K562 (cell line): ENCODE results near the gene COPS9. TPM values are rescaled to one million over a fixed set of nuclear protein-coding genes. Genes with fewer than 3 reads are reported as not detected.

Source experiments
- ATAC-seq: fragments of 200-7000 bp; cut with Tn5 transposase; 3 replicates; pipeline ENCODE4 v1.9.1; 2020; ENCODE audit warnings: moderate library complexity
- BruUV-seq: library from RNA; stranded (reverse); fragments of 400-500 nt; replicated peaks from 2 replicates; lab custom pipeline; 2021; lab: Mats Ljungman, UMichigan
- CTCF ChIA-PET: fragments of 300-600 bp; formaldehyde crosslinking; extraction: SDS; loops from one replicate; lab custom pipeline; 2021; ENCODE audit warnings: low intra/inter-chr PET ratio; lab: Yijun Ruan, JAX
- POLR2A ChIA-PET: fragments of 300-600, 350-650 bp; sonication (Branson Sonifier 250); formaldehyde crosslinking; extraction: SDS; loops from one replicate; lab custom pipeline; 2021; ENCODE audit warnings: antibody characterized with exemption, inconsistent platforms; lab: Yijun Ruan, JAX
- DNase-seq, 4 experiments: peaks; one replicate each; pipeline versions ENCODE4 v3.0.0 to v3.0.0-alpha.2; 2011 to 2018; ENCODE audit warnings: low spot score in 3 of 4, mixed read lengths in 3 of 4; ENCODE audit errors: extremely low read depth in 1 of 4
- FAIRE-seq: peaks from 2 replicates; lab custom pipeline; 2011; peaks lifted over from hg19 to GRCh38; lab: Jason Lieb, UNC
- H2AFZ ChIP-seq: 2 replicates; pipeline ENCODE4 v1.6.0; 2011; ENCODE audit warnings: low read depth, low read length, control low read depth, inconsistent platforms
- H3K27ac ChIP-seq: fragments of 200-600 bp; 3 replicates; pipeline ENCODE4 v1.8.0; 2011; ENCODE audit warnings: low read depth, mild to moderate bottlenecking, control low read depth, inconsistent platforms, low read length, moderate library complexity, mixed read lengths; ENCODE audit errors: extremely low read depth
- H3K27me3 ChIP-seq, 2 experiments: fragments of 300-600 bp in 1 of 2; 2 replicates in 1 of 2; 3 replicates in 1 of 2; pipeline versions ENCODE4 v1.6.0 to v1.8.0; 2011; ENCODE audit warnings: inconsistent platforms in 2 of 2, low read length in 2 of 2, mild to moderate bottlenecking in 1 of 2, mixed read lengths in 1 of 2, moderate library complexity in 1 of 2; ENCODE audit not compliant: control insufficient read depth in 2 of 2, insufficient read depth in 2 of 2
- H3K36me3 ChIP-seq: fragments of 300-600 bp; 3 replicates; pipeline ENCODE4 v1.8.0; 2011; ENCODE audit warnings: mild to moderate bottlenecking, low read length, inconsistent platforms; ENCODE audit not compliant: control insufficient read depth, insufficient read depth
- H3K4me1 ChIP-seq, 2 experiments: fragments of 200-600 bp in 1 of 2; replicated peaks in 1 of 2; 2 replicates in 1 of 2; 3 replicates in 1 of 2; pipeline versions ENCODE4 v1.5.1 to v1.8.0; 2011; ENCODE audit warnings: inconsistent platforms in 2 of 2, low read length in 2 of 2, mild to moderate bottlenecking in 1 of 2, mixed read lengths in 1 of 2, moderate library complexity in 1 of 2; ENCODE audit not compliant: control insufficient read depth in 2 of 2, insufficient read depth in 2 of 2
- H3K4me2 ChIP-seq: 2 replicates; pipeline ENCODE4 v1.6.1; 2011; ENCODE audit warnings: low read length, control low read depth, inconsistent platforms, mixed read lengths; ENCODE audit not compliant: insufficient read depth
- H3K4me3 ChIP-seq: fragments of 200-600 bp; sonication (generic), shearing (Covaris generic); 2 replicates; pipeline ENCODE4 v1.5.1; 2016; ENCODE audit warnings: control low read depth, inconsistent platforms
- H3K79me2 ChIP-seq: fragments of 200-600 bp; 3 replicates; pipeline ENCODE4 v1.8.0; 2011; ENCODE audit warnings: low read length, inconsistent platforms; ENCODE audit not compliant: control insufficient read depth, insufficient read depth
- H3K9ac ChIP-seq, 2 experiments: 2 replicates each; pipeline versions ENCODE4 v1.6.0 to v1.6.1; 2011; ENCODE audit warnings: low read depth in 2 of 2, low read length in 2 of 2, control low read depth in 1 of 2, inconsistent platforms in 1 of 2, mild to moderate bottlenecking in 1 of 2, mixed read lengths in 1 of 2; ENCODE audit not compliant: insufficient read depth in 1 of 2
- H3K9me1 ChIP-seq: one replicate; pipeline ENCODE4 v1.6.0; 2011; ENCODE audit warnings: inconsistent platforms, mild to moderate bottlenecking, low read length, moderate library complexity; ENCODE audit not compliant: control insufficient read depth, insufficient read depth
- H3K9me3 ChIP-seq: replicated peaks from 2 replicates; pipeline ENCODE4 v1.5.1; 2011; ENCODE audit warnings: low read depth, low read length, inconsistent platforms; ENCODE audit not compliant: control insufficient read depth, insufficient read depth
- H4K20me1 ChIP-seq: replicated peaks from 2 replicates; pipeline ENCODE4 v1.6.1; 2011; ENCODE audit warnings: low read length, inconsistent platforms, mixed read lengths; ENCODE audit not compliant: control insufficient read depth, insufficient read depth
- PURB ChIP-seq: sonication (generic); formaldehyde crosslinking; IDR thresholded peaks from 2 replicates; pipeline ENCODE4 v1.9.0; 2021; ENCODE audit warnings: low read depth, mild to moderate bottlenecking, missing genetic modification reagents
- SRSF3 ChIP-seq: fragments of 200-400 bp; formaldehyde crosslinking; IDR thresholded peaks from 2 replicates; pipeline ENCODE4 v1.6.1; 2016; ENCODE audit warnings: mild to moderate bottlenecking, low read length, moderate library complexity; ENCODE audit not compliant: insufficient read depth
- ZFPM2 ChIP-seq: fragments of 250-450 bp; sonication (Bioruptor Pico); IDR thresholded peaks from 2 replicates; pipeline ENCODE4 v1.5.1; 2022; ENCODE audit warnings: mild to moderate bottlenecking
- WGBS: fragments of 100-300 bp; shearing (Covaris generic); methylation state at CpG from one replicate; pipeline ENCODE4 v1.1.6; 2016; ENCODE audit warnings: low coverage, mixed read lengths; ENCODE audit not compliant: insufficient coverage; ENCODE audit errors: missing lambda C conversion rate; 5-methylcytosine and 5-hydroxymethylcytosine counted together
- in situ Hi-C: fragments of 300-500 bp; cut with MboI; formaldehyde crosslinking; loops from 4 replicates; pipeline ENCODE4 v1.15.0; 2018; ENCODE audit warnings: inconsistent platforms, mixed read lengths
- intact Hi-C: fragments of 100-400 bp; cut with micrococcal nuclease; formaldehyde crosslinking; loops from 2 replicates; pipeline ENCODE4 v1.14.2; 2022
- polyA plus RNA-seq, 8 experiments: library from polyadenylated mRNA; depleted of rRNA in 4 of 8; stranded (reverse) in 5 of 8; unstranded in 3 of 8; fragments of >200 nt; fragmentation: Nextera tagmentation in 2 of 8; fragmentation: Illumina TruSeq in 1 of 8; extraction: Ambion mirVana in 2 of 8; extraction: Trizol in 1 of 8; gene quantifications; 2 replicates each; pipeline versions ENCODE4 v1.2.1 to v1.2.3, GENCODE V29; 2011 to 2014; ENCODE audit warnings: inconsistent platforms in 1 of 8, missing spikeins in 1 of 8
- total RNA-seq, 7 experiments: library from RNA; depleted of rRNA in 6 of 7; stranded (reverse); fragments of >200 nt in 6 of 7; fragmentation: Illumina TruSeq in 2 of 7; extraction: Trizol in 2 of 7; gene quantifications; 2 replicates each; pipeline versions ENCODE4 v1.2.1 to v1.2.3, GENCODE V29; 2011 to 2021; ENCODE audit warnings: low replicate concordance in 1 of 7
- TF ChIP-seq, protein P1 (sequence below): fragments of 150-350 bp; IDR thresholded peaks from 2 replicates; pipeline ENCODE4 v1.6.1; 2014; ENCODE audit warnings: low read depth, mild to moderate bottlenecking, low read length, borderline replicate concordance
- TF ChIP-seq, protein P2 (sequence below), 2 experiments: fragments of 450-650 bp; IDR thresholded peaks; 2 replicates each; pipeline ENCODE4 v1.6.1; 2016; ENCODE audit warnings: mild to moderate bottlenecking in 2 of 2, borderline replicate concordance in 1 of 2, low read depth in 1 of 2, moderate library complexity in 1 of 2

COPS9 gene
- total and polyA plus RNA-seq, 9 of the 15 experiments (the other 6 are each of a cell fraction or from before 2014, with no cell fraction given) = 55.0 to 281 (median 99.9) TPM

- TF ChIP-seq SRSF3 (no peak), ZFPM2 (CRISPR knock-in tag) (no peak)
- TF ChIP-seq, protein P1, sequence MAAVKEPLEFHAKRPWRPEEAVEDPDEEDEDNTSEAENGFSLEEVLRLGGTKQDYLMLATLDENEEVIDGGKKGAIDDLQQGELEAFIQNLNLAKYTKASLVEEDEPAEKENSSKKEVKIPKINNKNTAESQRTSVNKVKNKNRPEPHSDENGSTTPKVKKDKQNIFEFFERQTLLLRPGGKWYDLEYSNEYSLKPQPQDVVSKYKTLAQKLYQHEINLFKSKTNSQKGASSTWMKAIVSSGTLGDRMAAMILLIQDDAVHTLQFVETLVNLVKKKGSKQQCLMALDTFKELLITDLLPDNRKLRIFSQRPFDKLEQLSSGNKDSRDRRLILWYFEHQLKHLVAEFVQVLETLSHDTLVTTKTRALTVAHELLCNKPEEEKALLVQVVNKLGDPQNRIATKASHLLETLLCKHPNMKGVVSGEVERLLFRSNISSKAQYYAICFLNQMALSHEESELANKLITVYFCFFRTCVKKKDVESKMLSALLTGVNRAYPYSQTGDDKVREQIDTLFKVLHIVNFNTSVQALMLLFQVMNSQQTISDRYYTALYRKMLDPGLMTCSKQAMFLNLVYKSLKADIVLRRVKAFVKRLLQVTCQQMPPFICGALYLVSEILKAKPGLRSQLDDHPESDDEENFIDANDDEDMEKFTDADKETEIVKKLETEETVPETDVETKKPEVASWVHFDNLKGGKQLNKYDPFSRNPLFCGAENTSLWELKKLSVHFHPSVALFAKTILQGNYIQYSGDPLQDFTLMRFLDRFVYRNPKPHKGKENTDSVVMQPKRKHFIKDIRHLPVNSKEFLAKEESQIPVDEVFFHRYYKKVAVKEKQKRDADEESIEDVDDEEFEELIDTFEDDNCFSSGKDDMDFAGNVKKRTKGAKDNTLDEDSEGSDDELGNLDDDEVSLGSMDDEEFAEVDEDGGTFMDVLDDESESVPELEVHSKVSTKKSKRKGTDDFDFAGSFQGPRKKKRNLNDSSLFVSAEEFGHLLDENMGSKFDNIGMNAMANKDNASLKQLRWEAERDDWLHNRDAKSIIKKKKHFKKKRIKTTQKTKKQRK = no peak
Measured at GRCh38 chr2:240107477-240107796, 28.7 kb downstream of the COPS9 start (continued).

- in situ Hi-C loops = no loop called here
- Histone ChIP-seq H3K4me1 (no peaks in the 10 kb centered on the region), H4K20me1 (no peaks in the 10 kb centered on the region), H3K9me1 (no peaks in the 10 kb centered on the region), H3K27me3 (peaks cover 4 to 61% of the 10 kb centered on the region in 2 experiments; a peak in 3 of 5 replicates), H3K27ac (no peak overlapping the region), H2AFZ (no peak overlapping the region), H3K4me3 (no peak overlapping the region), H3K9ac (no peak overlapping the region), H3K9me3 (no peaks in the 10 kb centered on the region), H3K36me3 (no peaks in the 10 kb centered on the region), H3K4me2 (no peak overlapping the region), H3K79me2 (no peaks in the 10 kb centered on the region)
- FAIRE-seq (no peak), DNase-seq (no peak), ATAC-seq (no peak)
- WGBS = 0% methylated on average over 9 of the region's 17 CpGs
- no TSS peak for BruUV-seq
- intact Hi-C loops = no loop called here
- CTCF ChIA-PET = no interaction called here
- POLR2A ChIA-PET = interaction anchor here (0.6 kb wide), 1 partner anchor 242 kb away, joined by 4 read pairs; no protein-coding TSS in a partner anchor
- TF ChIP-seq PURB (CRISPR knock-in tag) = no peak
- TF ChIP-seq, protein P2, sequence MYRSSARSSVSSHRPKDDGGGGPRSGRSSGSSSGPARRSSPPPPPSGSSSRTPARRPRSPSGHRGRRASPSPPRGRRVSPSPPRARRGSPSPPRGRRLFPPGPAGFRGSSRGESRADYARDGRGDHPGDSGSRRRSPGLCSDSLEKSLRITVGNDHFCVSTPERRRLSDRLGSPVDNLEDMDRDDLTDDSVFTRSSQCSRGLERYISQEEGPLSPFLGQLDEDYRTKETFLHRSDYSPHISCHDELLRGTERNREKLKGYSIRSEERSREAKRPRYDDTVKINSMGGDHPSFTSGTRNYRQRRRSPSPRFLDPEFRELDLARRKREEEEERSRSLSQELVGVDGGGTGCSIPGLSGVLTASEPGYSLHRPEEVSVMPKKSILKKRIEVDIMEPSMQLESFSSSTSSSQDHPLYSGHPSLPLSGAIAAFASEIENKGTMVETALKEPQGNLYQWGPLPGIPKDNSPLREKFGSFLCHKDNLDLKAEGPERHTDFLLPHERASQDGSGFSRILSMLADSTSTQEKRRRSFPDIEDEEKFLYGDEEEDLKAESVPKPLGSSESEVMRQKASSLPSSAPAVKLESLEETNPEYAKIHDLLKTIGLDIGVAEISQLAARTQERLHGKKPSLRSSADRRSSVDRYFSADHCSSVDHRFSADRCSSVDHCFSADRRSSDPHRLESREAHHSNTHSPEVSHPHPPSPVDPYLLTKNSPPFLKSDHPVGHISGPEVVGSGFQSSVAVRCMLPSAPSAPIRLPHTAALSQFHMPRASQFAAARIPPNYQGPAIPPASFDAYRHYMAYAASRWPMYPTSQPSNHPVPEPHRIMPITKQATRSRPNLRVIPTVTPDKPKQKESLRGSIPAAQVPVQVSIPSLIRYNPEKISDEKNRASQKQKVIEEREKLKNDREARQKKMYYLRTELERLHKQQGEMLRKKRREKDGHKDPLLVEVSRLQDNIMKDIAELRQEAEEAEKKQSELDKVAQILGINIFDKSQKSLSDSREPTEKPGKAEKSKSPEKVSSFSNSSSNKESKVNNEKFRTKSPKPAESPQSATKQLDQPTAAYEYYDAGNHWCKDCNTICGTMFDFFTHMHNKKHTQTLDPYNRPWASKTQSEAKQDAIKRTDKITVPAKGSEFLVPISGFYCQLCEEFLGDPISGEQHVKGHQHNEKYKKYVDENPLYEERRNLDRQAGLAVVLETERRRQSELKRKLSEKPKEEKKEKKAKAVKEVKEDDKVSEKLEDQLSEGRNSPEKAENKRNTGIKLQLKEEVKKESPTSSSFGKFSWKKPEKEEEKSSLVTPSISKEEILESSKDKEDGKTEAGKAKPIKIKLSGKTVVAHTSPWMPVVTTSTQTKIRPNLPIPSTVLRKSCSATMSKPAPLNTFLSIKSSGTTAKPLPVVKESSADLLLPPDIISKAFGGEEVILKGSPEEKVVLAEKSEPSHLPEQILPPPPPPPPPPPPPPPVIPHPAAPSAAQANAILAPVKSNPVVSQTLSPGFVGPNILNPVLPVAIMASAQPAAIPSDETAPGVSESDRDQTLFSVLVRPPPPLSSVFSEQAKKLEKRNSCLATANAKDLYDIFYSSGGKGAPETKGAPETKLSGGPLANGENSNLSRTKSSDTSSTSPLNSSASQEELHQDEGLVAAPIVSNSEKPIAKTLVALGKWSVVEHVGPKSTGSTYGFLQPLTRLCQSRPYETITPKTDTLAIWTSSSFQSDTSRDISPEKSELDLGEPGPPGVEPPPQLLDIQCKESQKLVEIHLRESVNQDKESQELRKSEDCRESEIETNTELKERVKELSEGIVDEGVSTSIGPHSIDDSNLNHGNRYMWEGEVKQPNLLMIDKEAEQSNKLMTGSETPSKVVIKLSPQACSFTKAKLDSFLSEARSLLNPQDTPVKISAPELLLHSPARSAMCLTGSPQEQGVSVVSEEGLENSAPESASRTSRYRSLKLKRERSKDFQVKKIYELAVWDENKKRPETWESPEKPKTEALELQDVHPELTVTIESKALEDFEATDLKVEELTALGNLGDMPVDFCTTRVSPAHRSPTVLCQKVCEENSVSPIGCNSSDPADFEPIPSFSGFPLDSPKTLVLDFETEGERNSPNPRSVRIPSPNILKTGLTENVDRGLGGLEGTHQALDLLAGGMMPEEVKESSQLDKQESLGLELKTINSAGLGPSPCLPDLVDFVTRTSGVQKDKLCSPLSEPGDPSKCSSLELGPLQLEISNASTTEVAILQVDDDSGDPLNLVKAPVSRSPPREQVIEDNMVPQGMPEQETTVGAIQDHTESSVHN (IDR thresholded peaks at IDR 0.05; ENCODE audit: borderline replicate concordance in 1 of 2, low read depth in 1 of 2) = no peak
Measured at GRCh38 chr2:240106765-240107476, 29.2 kb downstream of the COPS9 start.
